HEK293 (cell line): Measurements from ENCODE around the gene ARHGAP8.

Experiments
- CTCF ChIA-PET: fragments of 350-600 bp; formaldehyde crosslinking; extraction: SDS; loops from one replicate; lab custom pipeline; 2021; ENCODE audit warnings: antibody characterized with exemption; lab: Yijun Ruan, JAX
- POLR2A ChIA-PET: fragments of 300-600 bp; formaldehyde crosslinking; extraction: SDS; loops from one replicate; lab custom pipeline; 2020; ENCODE audit warnings: antibody characterized with exemption, inconsistent platforms; lab: Yijun Ruan, JAX
- H3K27ac ChIP-seq: fragments of 200-500 bp; sonication (Bioruptor generic); 2 replicates; pipeline ENCODE4 v1.5.1; 2014; ENCODE audit warnings: low read depth, low read length, control low read depth, inconsistent platforms; ENCODE audit errors: extremely low read depth
- H3K36me3 ChIP-seq, 2 experiments: fragments of 200-500 bp in 1 of 2; sonication (Bioruptor generic) in 1 of 2; 1 replicate in 1 of 2; 2 replicates in 1 of 2; pipeline ENCODE4 v1.5.1; 2014 to 2017; ENCODE audit warnings: inconsistent platforms in 2 of 2, low read length in 2 of 2; ENCODE audit not compliant: control insufficient read depth in 2 of 2, insufficient read depth in 1 of 2
- H3K4me1 ChIP-seq: fragments of 200-500 bp; sonication (Bioruptor generic); 2 replicates; pipeline ENCODE4 v1.5.1; 2014; ENCODE audit warnings: mild to moderate bottlenecking, low read length, inconsistent platforms; ENCODE audit not compliant: control insufficient read depth, insufficient read depth
- H3K4me3 ChIP-seq: 2 replicates; pipeline ENCODE4 v1.5.1; 2011; ENCODE audit warnings: low read depth, mild to moderate bottlenecking, control low read depth, low read length, moderate library complexity
- H3K9me3 ChIP-seq: fragments of 200-500 bp; sonication (Bioruptor generic); 2 replicates; pipeline ENCODE4 v1.5.1; 2014; ENCODE audit warnings: low read depth, low read length, inconsistent platforms; ENCODE audit not compliant: control insufficient read depth, insufficient read depth
- BCL11A ChIP-seq: fragments of 450-650 bp; formaldehyde crosslinking; IDR thresholded peaks from 2 replicates; pipeline ENCODE4 v1.5.1; 2016; ENCODE audit warnings: low read depth, missing biosample characterization, missing genetic modification characterization
- CTCF ChIP-seq: fragments of 450-650 bp; formaldehyde crosslinking; IDR thresholded peaks from 2 replicates; pipeline ENCODE4 v1.5.1; 2016; ENCODE audit warnings: missing biosample characterization, missing genetic modification characterization
- HOXD13 ChIP-seq: sonication (generic); formaldehyde crosslinking; IDR thresholded peaks from 2 replicates; pipeline ENCODE4 v1.8.0; 2022; ENCODE audit warnings: missing genetic modification reagents, borderline replicate concordance
- PATZ1 ChIP-seq: fragments of 450-650 bp; formaldehyde crosslinking; IDR thresholded peaks from 2 replicates; pipeline ENCODE4 v1.5.1; 2016; ENCODE audit warnings: missing biosample characterization, missing genetic modification characterization
- PRDM2 ChIP-seq: fragments of 450-650 bp; formaldehyde crosslinking; IDR thresholded peaks from 2 replicates; pipeline ENCODE4 v1.5.1; 2016; ENCODE audit warnings: missing biosample characterization, missing genetic modification characterization, borderline replicate concordance
- SETDB1 ChIP-seq: IDR thresholded peaks from one replicate; pipeline ENCODE4 v1.6.1; 2017; ENCODE audit warnings: mild to moderate bottlenecking, low read length, moderate library complexity, mixed read lengths; ENCODE audit not compliant: insufficient read length
- YY2 ChIP-seq: fragments of 450-650 bp; formaldehyde crosslinking; IDR thresholded peaks from 2 replicates; pipeline ENCODE4 v1.5.1; 2016; ENCODE audit warnings: missing biosample characterization, missing genetic modification characterization
- ZBTB21 ChIP-seq: fragments of 450-650 bp; formaldehyde crosslinking; IDR thresholded peaks from 2 replicates; pipeline ENCODE4 v1.5.1; 2017; ENCODE audit warnings: missing biosample characterization, missing genetic modification characterization
- ZNF133 ChIP-seq: fragments of 450-650 bp; formaldehyde crosslinking; IDR thresholded peaks from 2 replicates; pipeline ENCODE4 v1.5.1; 2016; ENCODE audit warnings: missing biosample characterization, missing genetic modification characterization
- ZNF140 ChIP-seq: fragments of 450-650 bp; formaldehyde crosslinking; IDR thresholded peaks from 2 replicates; pipeline ENCODE4 v1.5.1; 2016; ENCODE audit warnings: missing biosample characterization, missing genetic modification characterization
- ZNF19 ChIP-seq: fragments of 450-650 bp; formaldehyde crosslinking; IDR thresholded peaks from 2 replicates; pipeline ENCODE4; 2016; ENCODE audit warnings: missing biosample characterization, missing genetic modification characterization, low read depth
- ZNF202 ChIP-seq: fragments of 450-650 bp; formaldehyde crosslinking; IDR thresholded peaks from 2 replicates; pipeline ENCODE4 v1.5.1; 2016; ENCODE audit warnings: missing biosample characterization, missing genetic modification characterization, borderline replicate concordance
- ZNF391 ChIP-seq: fragments of 450-650 bp; formaldehyde crosslinking; IDR thresholded peaks from 2 replicates; pipeline ENCODE4 v1.5.1; 2016; ENCODE audit warnings: low read depth, missing biosample characterization, missing genetic modification characterization, borderline replicate concordance
- ZNF513 ChIP-seq: fragments of 450-650 bp; IDR thresholded peaks from 2 replicates; pipeline ENCODE4 v1.5.1; 2018; ENCODE audit warnings: missing biosample characterization, missing genetic modification characterization
- ZNF521 ChIP-seq: fragments of 450-650 bp; formaldehyde crosslinking; IDR thresholded peaks from 2 replicates; pipeline ENCODE4 v1.5.1; 2017; ENCODE audit warnings: missing biosample characterization, mild to moderate bottlenecking, missing genetic modification characterization
- ZNF600 ChIP-seq: fragments of 450-650 bp; formaldehyde crosslinking; IDR thresholded peaks from 2 replicates; pipeline ENCODE4 v1.5.1; 2016; ENCODE audit warnings: missing biosample characterization, missing genetic modification characterization
- ZNF654 ChIP-seq: fragments of 450-650 bp; formaldehyde crosslinking; IDR thresholded peaks from 2 replicates; pipeline ENCODE4 v1.5.1; 2016; ENCODE audit warnings: low read depth, missing biosample characterization, missing genetic modification characterization
- ZNF677 ChIP-seq: fragments of 450-650 bp; IDR thresholded peaks from 2 replicates; pipeline ENCODE4 v1.5.0; 2018; ENCODE audit warnings: missing biosample characterization, mild to moderate bottlenecking, missing genetic modification characterization, moderate library complexity
- ZNF837 ChIP-seq: fragments of 450-650 bp; formaldehyde crosslinking; IDR thresholded peaks from 2 replicates; pipeline ENCODE4 v1.5.1; 2016; ENCODE audit warnings: missing biosample characterization, missing genetic modification characterization
- TF ChIP-seq, protein P1 (sequence below): fragments of 450-650 bp; formaldehyde crosslinking; IDR thresholded peaks from 2 replicates; pipeline ENCODE4 v1.5.1; 2017; ENCODE audit warnings: missing biosample characterization, missing genetic modification characterization
- TF ChIP-seq, protein P2 (sequence below): IDR thresholded peaks from 2 replicates; pipeline ENCODE4 v1.6.1; 2011; ENCODE audit warnings: mild to moderate bottlenecking, low read depth, low read length, borderline replicate concordance

Gene ARHGAP8

DNA sequence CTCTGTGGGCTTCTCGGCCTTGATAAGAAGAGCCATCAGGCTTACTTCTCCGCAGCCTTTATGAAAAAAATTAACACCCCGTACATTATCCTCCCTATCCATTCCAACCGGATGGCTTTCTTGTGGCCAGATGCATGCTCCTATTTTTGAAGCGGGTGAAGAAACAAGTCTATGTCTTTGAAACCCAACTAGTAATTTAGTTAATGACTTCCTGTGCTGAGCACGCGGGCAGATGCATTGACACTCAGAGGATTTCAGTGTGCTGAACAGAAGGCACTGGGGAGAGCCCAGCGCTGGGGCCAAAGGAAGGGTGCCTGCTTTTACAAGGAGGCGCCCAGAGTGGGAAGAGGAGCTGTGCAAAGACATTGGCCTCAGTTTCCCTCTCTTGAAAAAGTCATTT is 53.3 kb downstream of the ARHGAP8 start:
- POLR2A ChIA-PET = no interaction called here

GRCh38 chr22:44807232-44807631 is 54.9 kb downstream of the ARHGAP8 start:
- ChIA-PET CTCF (interaction anchor here (0.6 to 1.4 kb wide), 4 partner anchors 14 to 172 kb away, joined by 3 to 4 read pairs (median 4); no protein-coding TSS in a partner anchor), POLR2A (no interaction called here)
- no peaks in the 10 kb centered on the region for H3K4me1 ChIP-seq
- no peak for TF ChIP-seq CTCF
- no peak for TF ChIP-seq ZNF202
- no peak for TF ChIP-seq BCL11A (tag by site-specific recombination)
- no peak for TF ChIP-seq PATZ1 (tag by site-specific recombination)
- TF ChIP-seq ZNF677 (tag by site-specific recombination) = no peak
- TF ChIP-seq HOXD13 (CRISPR knock-in tag) = no peak
- TF ChIP-seq YY2 = no peak
- TF ChIP-seq ZNF837 (tag by site-specific recombination) = no peak
- TF ChIP-seq, protein P1, sequence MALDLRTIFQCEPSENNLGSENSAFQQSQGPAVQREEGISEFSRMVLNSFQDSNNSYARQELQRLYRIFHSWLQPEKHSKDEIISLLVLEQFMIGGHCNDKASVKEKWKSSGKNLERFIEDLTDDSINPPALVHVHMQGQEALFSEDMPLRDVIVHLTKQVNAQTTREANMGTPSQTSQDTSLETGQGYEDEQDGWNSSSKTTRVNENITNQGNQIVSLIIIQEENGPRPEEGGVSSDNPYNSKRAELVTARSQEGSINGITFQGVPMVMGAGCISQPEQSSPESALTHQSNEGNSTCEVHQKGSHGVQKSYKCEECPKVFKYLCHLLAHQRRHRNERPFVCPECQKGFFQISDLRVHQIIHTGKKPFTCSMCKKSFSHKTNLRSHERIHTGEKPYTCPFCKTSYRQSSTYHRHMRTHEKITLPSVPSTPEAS (tag by site-specific recombination) = no peak
- TF ChIP-seq ZNF521 (tag by site-specific recombination) = no peak
- TF ChIP-seq PRDM2 (tag by site-specific recombination) = no peak
- TF ChIP-seq ZBTB21 (tag by site-specific recombination) = no peak
- no peak for TF ChIP-seq ZNF19 (tag by site-specific recombination)
- TF ChIP-seq ZNF391 (tag by site-specific recombination) = no peak
- TF ChIP-seq ZNF513 (tag by site-specific recombination) = no peak
- TF ChIP-seq ZNF654 = no peak
- TF ChIP-seq ZNF133 (tag by site-specific recombination) = no peak
- no peaks in the 10 kb centered on the region for H3K36me3 ChIP-seq
- no peak overlapping the region for H3K27ac ChIP-seq
- H3K4me3 ChIP-seq = no peak overlapping the region
- no peaks in the 10 kb centered on the region for H3K9me3 ChIP-seq

More for the DNA sequence above, 53.3 kb downstream of the ARHGAP8 start:
- CTCF ChIA-PET = interaction anchor here (0.6 kb wide), 1 partner anchor 72 kb away, joined by 3 read pairs; no protein-coding TSS in a partner anchor
- H3K9me3 ChIP-seq = no peaks in the 10 kb centered on the region
- H3K36me3 ChIP-seq = no peaks in the 10 kb centered on the region
- TF ChIP-seq, protein P2, sequence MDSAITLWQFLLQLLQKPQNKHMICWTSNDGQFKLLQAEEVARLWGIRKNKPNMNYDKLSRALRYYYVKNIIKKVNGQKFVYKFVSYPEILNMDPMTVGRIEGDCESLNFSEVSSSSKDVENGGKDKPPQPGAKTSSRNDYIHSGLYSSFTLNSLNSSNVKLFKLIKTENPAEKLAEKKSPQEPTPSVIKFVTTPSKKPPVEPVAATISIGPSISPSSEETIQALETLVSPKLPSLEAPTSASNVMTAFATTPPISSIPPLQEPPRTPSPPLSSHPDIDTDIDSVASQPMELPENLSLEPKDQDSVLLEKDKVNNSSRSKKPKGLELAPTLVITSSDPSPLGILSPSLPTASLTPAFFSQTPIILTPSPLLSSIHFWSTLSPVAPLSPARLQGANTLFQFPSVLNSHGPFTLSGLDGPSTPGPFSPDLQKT = no peak
- no peak for TF ChIP-seq ZNF140
- no peak for TF ChIP-seq ZNF600 (tag by site-specific recombination)
- TF ChIP-seq SETDB1 = peak; percentile 6
- H3K4me1 ChIP-seq = no peaks in the 10 kb centered on the region
- no peak overlapping the region for H3K27ac ChIP-seq
- H3K4me3 ChIP-seq = no peak overlapping the region
